ENCODE results near the gene KIAA0825.

GRCh38 chr5:94467346-94467953 lies 151.0 kb downstream of the KIAA0825 start:
- TF ChIP-seq CTCF (conservative IDR thresholded peaks at IDR 0.05): no peak
- no peak for TF ChIP-seq EZH2 (IDR thresholded peaks at IDR 0.05; ENCODE audit: low read depth)
